K562 (cell line): ENCODE results near the gene PPP2R5A. TPM values are rescaled to one million over a fixed set of nuclear protein-coding genes. Genes with fewer than 3 reads are reported as not detected.
A peak's percentile ranks its signal among the peaks of the same experiment; 100 is the strongest.

Experiments used
- BACH1 ChIP-seq: fragments of 200-800 bp; sonication (Bioruptor generic); IDR thresholded peaks from 2 replicates; pipeline ENCODE4 v1.6.1; 2016; ENCODE audit warnings: missing genetic modification characterization, missing compliant biosample characterization
- C11orf30 ChIP-seq: fragments of 450-650 bp; IDR thresholded peaks from 2 replicates; pipeline ENCODE4 v1.6.1; 2016; ENCODE audit warnings: low read depth, mild to moderate bottlenecking
- DIDO1 ChIP-seq: fragments of 450-650 bp; IDR thresholded peaks from 2 replicates; pipeline ENCODE4 v1.6.1; 2016; ENCODE audit warnings: low read depth, missing biosample characterization, missing genetic modification characterization
- EGR1 ChIP-seq: fragments of 450-650 bp; conservative IDR thresholded peaks from 2 replicates; pipeline ENCODE4 v1.6.1; 2017; ENCODE audit warnings: mild to moderate bottlenecking
- KDM5B ChIP-seq: fragments of 200-600 bp; sonication (generic); IDR thresholded peaks from 2 replicates; pipeline ENCODE4 v1.6.1; 2012; ENCODE audit warnings: low read depth, mild to moderate bottlenecking, moderate library complexity, low read length, control low read depth, inconsistent platforms; ENCODE audit not compliant: insufficient replicate concordance
- MTA1 ChIP-seq: fragments of 450-650 bp; IDR thresholded peaks from 2 replicates; pipeline ENCODE4 v1.6.1; 2017; ENCODE audit warnings: borderline replicate concordance
- MTA3 ChIP-seq: fragments of 450-650 bp; formaldehyde crosslinking; IDR thresholded peaks from 2 replicates; pipeline ENCODE4 v1.6.1; 2017; ENCODE audit warnings: mild to moderate bottlenecking, borderline replicate concordance
- NBN ChIP-seq: fragments of 450-650 bp; IDR thresholded peaks from 2 replicates; pipeline ENCODE4 v1.6.1; 2016; ENCODE audit warnings: low read depth, mild to moderate bottlenecking
- NEUROD1 ChIP-seq: fragments of 150-350 bp; IDR thresholded peaks from 2 replicates; pipeline ENCODE4 v1.6.1; 2014; ENCODE audit warnings: borderline replicate concordance, low read length, low read depth; ENCODE audit not compliant: partially characterized antibody
- NFE2L1 ChIP-seq: fragments of 450-650 bp; IDR thresholded peaks from 2 replicates; pipeline ENCODE4 v1.6.1; 2016; ENCODE audit warnings: missing genetic modification characterization, low read depth, mild to moderate bottlenecking, missing compliant biosample characterization, moderate library complexity, borderline replicate concordance
- NR2C2 ChIP-seq, 2 experiments: fragments of 200-800 bp in 1 of 2; sonication (Bioruptor generic) in 1 of 2; sonication (generic) in 1 of 2; formaldehyde crosslinking in 1 of 2; IDR thresholded peaks; 2 replicates each; pipeline versions ENCODE4 v1.6.1 to v1.8.0; 2016 to 2022; ENCODE audit warnings: mild to moderate bottlenecking in 1 of 2, missing compliant biosample characterization in 1 of 2, missing genetic modification characterization in 1 of 2, missing genetic modification reagents in 1 of 2
- RB1 ChIP-seq: fragments of 450-650 bp; IDR thresholded peaks from 2 replicates; pipeline ENCODE4 v1.6.1; 2017; ENCODE audit warnings: low read depth, mild to moderate bottlenecking
- SMAD4 ChIP-seq: fragments of 250-450 bp; sonication (Bioruptor Pico); conservative IDR thresholded peaks from 2 replicates; pipeline ENCODE4 v1.8.0; 2021; ENCODE audit warnings: inconsistent platforms, mild to moderate bottlenecking, moderate library complexity
- TEAD2 ChIP-seq: fragments of 450-650 bp; IDR thresholded peaks from 2 replicates; pipeline ENCODE4 v1.6.1; 2016; ENCODE audit warnings: missing genetic modification characterization, control low read depth, missing compliant biosample characterization
- ZC3H8 ChIP-seq: fragments of 450-650 bp; IDR thresholded peaks from 2 replicates; pipeline ENCODE4 v1.6.1; 2017
- ZNF140 ChIP-seq: fragments of 250-450 bp; sonication (Bioruptor Pico); IDR thresholded peaks from 2 replicates; pipeline ENCODE4 v1.8.0; 2021; ENCODE audit warnings: moderate library complexity, mild to moderate bottlenecking, inconsistent platforms
- ZNF24 ChIP-seq: fragments of 450-650 bp; IDR thresholded peaks from 2 replicates; pipeline ENCODE4 v1.6.1; 2016
- ZNF263 ChIP-seq: sonication (generic); formaldehyde crosslinking; IDR thresholded peaks from 2 replicates; pipeline ENCODE4 v1.8.0; 2022; ENCODE audit warnings: mild to moderate bottlenecking, missing genetic modification reagents, borderline replicate concordance
- ZNF324 ChIP-seq: fragments of 250-450 bp; sonication (Bioruptor Pico); IDR thresholded peaks from 2 replicates; pipeline ENCODE4 v1.4.0; 2020; ENCODE audit warnings: mild to moderate bottlenecking
- ZNF507 ChIP-seq: conservative IDR thresholded peaks from 2 replicates; pipeline ENCODE4 v1.6.1; 2017; ENCODE audit warnings: missing genetic modification characterization, missing compliant biosample characterization
- ZNF589 ChIP-seq: fragments of 200-800 bp; sonication (Bioruptor generic); IDR thresholded peaks from 2 replicates; pipeline ENCODE4 v1.6.1; 2016; ENCODE audit warnings: low read depth, missing genetic modification characterization, missing compliant biosample characterization
- ZNF644 ChIP-seq: fragments of 200-800 bp; sonication (Bioruptor generic); IDR thresholded peaks from 2 replicates; pipeline ENCODE4 v1.6.1; 2016; ENCODE audit warnings: low read depth, missing genetic modification characterization, missing compliant biosample characterization
- ZNF707 ChIP-seq: fragments of 250-450 bp; sonication (Bioruptor Pico); conservative IDR thresholded peaks from 2 replicates; pipeline ENCODE4 v1.8.0; 2022; ENCODE audit warnings: inconsistent platforms, mild to moderate bottlenecking, moderate library complexity
- polyA plus RNA-seq, 8 experiments: library from polyadenylated mRNA; depleted of rRNA in 4 of 8; stranded (reverse) in 5 of 8; unstranded in 3 of 8; fragments of >200 nt; fragmentation: Nextera tagmentation in 2 of 8; fragmentation: Illumina TruSeq in 1 of 8; extraction: Ambion mirVana in 2 of 8; extraction: Trizol in 1 of 8; gene quantifications; 2 replicates each; pipeline versions ENCODE4 v1.2.1 to v1.2.3, GENCODE V29; 2011 to 2014; ENCODE audit warnings: inconsistent platforms in 1 of 8, missing spikeins in 1 of 8
- total RNA-seq, 7 experiments: library from RNA; depleted of rRNA in 6 of 7; stranded (reverse); fragments of >200 nt in 6 of 7; fragmentation: Illumina TruSeq in 2 of 7; extraction: Trizol in 2 of 7; gene quantifications; 2 replicates each; pipeline versions ENCODE4 v1.2.1 to v1.2.3, GENCODE V29; 2011 to 2021; ENCODE audit warnings: low replicate concordance in 1 of 7
- TF ChIP-seq, protein P1 (sequence below): fragments of 250-450 bp; sonication (Bioruptor Pico); IDR thresholded peaks from 2 replicates; pipeline ENCODE4 v1.8.0; 2022; ENCODE audit warnings: inconsistent platforms, mild to moderate bottlenecking, moderate library complexity, borderline replicate concordance
- TF ChIP-seq, protein P2 (sequence below): sonication (generic); formaldehyde crosslinking; IDR thresholded peaks from 2 replicates; pipeline ENCODE4 v1.8.1; 2023; ENCODE audit warnings: mild to moderate bottlenecking, missing genetic modification reagents

The PPP2R5A gene
- total and polyA plus RNA-seq, 9 of the 15 experiments (the other 6 are each of a cell fraction or from before 2014, with no cell fraction given): 26.9 to 106 (median 64.3) TPM

DNA sequence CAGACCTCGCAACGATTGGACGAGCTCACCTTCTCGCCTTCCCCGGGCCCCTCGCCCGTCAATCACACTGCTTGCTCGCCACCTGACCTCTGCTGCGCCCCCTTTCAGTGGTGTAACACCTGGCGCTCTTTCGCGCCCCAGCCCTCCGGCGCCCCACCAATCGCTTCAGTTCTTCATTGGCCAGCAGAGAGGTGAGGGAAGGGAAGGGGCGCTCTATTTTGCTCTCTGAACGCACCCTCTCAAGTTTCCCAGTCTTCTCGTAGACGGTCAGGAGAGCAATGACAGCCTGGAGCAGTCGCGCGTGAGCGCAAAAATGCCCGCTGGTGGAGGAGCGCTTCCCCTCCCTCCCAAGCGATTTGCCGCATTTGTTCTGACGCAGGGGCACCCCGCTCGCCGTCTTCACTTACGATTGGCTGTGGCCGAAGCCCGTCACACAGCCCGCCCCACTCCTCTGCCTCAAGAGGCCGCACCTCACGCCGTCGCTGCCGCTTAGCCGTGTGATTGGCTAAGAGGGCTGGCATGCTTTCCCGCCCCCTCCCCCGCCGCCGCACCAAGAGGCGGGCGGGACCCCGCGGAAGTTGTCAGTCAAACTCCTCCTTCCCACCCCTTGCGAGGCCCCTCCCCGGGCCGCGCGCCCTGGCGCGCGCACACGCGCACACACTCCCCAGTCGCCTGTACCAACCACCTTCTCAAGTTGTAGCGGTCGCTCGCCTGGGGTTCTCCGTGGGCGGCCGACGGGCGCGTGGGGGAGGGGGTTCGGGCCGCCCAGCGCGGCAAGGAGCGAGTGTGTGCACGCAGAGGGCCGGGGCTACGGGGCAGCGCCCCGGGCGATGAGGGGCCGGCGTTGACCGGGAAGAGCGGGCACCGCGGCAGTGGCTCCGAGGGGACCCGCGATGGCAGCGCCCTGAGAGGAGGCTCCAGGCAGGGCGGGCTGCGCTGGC lies at the start of gene PPP2R5A (continued):
- TF ChIP-seq ZNF140 (CRISPR knock-in tag) (no peak), EGR1 (peak; percentile 98), NEUROD1 (peak; percentile 96), KDM5B (peak; percentile 82), ZNF707 (no peak), NR2C2 (CRISPR knock-in tag; IDR thresholded peaks at IDR 0.05) (peak; percentile 50; the same call in 1 of the 2 replicates), NR2C2 (tag; IDR thresholded peaks at IDR 0.05) (peak; percentile 81), MTA1 (peak; percentile 79), C11orf30 (peak; percentile 70), SMAD4 (peak; percentile 44), ZNF24 (peak; percentile 74), NFE2L1 (no peak), TEAD2 (tag) (no peak; the same call in 1 of the 2 replicates), NBN (peak; percentile 71; the same call in 1 of the 2 replicates), ZNF589 (peak; percentile 28; the same call in 1 of the 2 replicates), DIDO1 (tag) (peak; percentile 75), ZNF644 (tag) (no peak), ZNF324 (CRISPR knock-in tag) (no peak), RB1 (peak; percentile 70; the same call in 1 of the 2 replicates), ZNF507 (no peak), BACH1 (no peak), ZC3H8 (0 out of 2 replicates have a peak, but pooled peaks have one; percentile 40), MTA3 (peak; percentile 88), ZNF263 (CRISPR knock-in tag) (no peak; the same call in 1 of the 2 replicates)
- TF ChIP-seq, protein P1, sequence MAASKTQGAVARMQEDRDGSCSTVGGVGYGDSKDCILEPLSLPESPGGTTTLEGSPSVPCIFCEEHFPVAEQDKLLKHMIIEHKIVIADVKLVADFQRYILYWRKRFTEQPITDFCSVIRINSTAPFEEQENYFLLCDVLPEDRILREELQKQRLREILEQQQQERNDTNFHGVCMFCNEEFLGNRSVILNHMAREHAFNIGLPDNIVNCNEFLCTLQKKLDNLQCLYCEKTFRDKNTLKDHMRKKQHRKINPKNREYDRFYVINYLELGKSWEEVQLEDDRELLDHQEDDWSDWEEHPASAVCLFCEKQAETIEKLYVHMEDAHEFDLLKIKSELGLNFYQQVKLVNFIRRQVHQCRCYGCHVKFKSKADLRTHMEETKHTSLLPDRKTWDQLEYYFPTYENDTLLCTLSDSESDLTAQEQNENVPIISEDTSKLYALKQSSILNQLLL (CRISPR knock-in tag): no peak
- TF ChIP-seq, protein P2, sequence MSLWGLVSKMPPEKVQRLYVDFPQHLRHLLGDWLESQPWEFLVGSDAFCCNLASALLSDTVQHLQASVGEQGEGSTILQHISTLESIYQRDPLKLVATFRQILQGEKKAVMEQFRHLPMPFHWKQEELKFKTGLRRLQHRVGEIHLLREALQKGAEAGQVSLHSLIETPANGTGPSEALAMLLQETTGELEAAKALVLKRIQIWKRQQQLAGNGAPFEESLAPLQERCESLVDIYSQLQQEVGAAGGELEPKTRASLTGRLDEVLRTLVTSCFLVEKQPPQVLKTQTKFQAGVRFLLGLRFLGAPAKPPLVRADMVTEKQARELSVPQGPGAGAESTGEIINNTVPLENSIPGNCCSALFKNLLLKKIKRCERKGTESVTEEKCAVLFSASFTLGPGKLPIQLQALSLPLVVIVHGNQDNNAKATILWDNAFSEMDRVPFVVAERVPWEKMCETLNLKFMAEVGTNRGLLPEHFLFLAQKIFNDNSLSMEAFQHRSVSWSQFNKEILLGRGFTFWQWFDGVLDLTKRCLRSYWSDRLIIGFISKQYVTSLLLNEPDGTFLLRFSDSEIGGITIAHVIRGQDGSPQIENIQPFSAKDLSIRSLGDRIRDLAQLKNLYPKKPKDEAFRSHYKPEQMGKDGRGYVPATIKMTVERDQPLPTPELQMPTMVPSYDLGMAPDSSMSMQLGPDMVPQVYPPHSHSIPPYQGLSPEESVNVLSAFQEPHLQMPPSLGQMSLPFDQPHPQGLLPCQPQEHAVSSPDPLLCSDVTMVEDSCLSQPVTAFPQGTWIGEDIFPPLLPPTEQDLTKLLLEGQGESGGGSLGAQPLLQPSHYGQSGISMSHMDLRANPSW (CRISPR knock-in tag): peak; percentile 94
